ENCODE results near the gene PFKP. TPM values are rescaled to one million over a fixed set of nuclear protein-coding genes. Genes with fewer than 3 reads are reported as not detected.
"Not testable (repeated sequence)": the region's sequence is repeated elsewhere in the genome, so short reads cannot be mapped to it uniquely, and the experiment has no call there.

Gene PFKP
- total and polyA plus RNA-seq, 2 experiments from 2014 or later = 24.6 to 48.9 TPM

DNA sequence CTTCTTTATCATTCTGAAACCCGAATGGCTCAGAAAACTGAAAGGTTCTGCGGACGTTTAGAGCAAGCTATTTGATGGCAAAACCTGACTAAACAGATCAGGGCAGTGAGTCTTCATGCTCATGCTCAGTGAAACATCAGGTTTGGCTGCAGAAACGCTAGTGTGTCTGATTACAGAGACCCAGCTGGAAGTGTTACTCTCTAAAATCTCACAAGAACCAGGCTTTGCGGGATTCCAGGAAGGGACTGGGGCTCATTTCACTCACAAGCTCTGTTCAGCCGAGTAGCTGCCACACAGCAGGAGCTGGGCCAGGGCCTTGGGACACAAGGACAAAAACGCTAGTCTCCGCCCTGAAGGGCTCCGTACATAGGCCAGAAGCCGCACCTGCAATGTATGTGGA, 102.3 kb downstream of the PFKP start:
- Histone ChIP-seq H3K9me3 (ENCODE audit: low read depth) (no peaks in the 10 kb centered on the region), H3K9me2 (replicated peaks; ENCODE audit: insufficient read depth) (no peaks in the 10 kb centered on the region), H2AFZ (no peak overlapping the region), H3K27me3 (no peaks in the 10 kb centered on the region), H3K36me3 (replicated peaks; ENCODE audit: insufficient read depth, low read depth) (no peaks in the 10 kb centered on the region), H3K4me1 (ENCODE audit: insufficient read depth) (no peaks in the 10 kb centered on the region), H3K4me3 (no peak overlapping the region), H3K4me2 (no peak overlapping the region), H3K27ac (no peak overlapping the region), H3K79me2 (peaks cover 20% of the 10 kb centered on the region), H4K20me1 (ENCODE audit: insufficient read depth, poor library complexity, severe bottlenecking) (no peaks in the 10 kb centered on the region)
- 92% methylated on average over 10 of the region's 10 CpGs for WGBS (ENCODE audit: low lambda C conversion rate, missing lambda C conversion rate)
- TF ChIP-seq EZH2 (IDR thresholded peaks at IDR 0.05; ENCODE audit: borderline replicate concordance) = no peak
- TF ChIP-seq, protein P1, sequence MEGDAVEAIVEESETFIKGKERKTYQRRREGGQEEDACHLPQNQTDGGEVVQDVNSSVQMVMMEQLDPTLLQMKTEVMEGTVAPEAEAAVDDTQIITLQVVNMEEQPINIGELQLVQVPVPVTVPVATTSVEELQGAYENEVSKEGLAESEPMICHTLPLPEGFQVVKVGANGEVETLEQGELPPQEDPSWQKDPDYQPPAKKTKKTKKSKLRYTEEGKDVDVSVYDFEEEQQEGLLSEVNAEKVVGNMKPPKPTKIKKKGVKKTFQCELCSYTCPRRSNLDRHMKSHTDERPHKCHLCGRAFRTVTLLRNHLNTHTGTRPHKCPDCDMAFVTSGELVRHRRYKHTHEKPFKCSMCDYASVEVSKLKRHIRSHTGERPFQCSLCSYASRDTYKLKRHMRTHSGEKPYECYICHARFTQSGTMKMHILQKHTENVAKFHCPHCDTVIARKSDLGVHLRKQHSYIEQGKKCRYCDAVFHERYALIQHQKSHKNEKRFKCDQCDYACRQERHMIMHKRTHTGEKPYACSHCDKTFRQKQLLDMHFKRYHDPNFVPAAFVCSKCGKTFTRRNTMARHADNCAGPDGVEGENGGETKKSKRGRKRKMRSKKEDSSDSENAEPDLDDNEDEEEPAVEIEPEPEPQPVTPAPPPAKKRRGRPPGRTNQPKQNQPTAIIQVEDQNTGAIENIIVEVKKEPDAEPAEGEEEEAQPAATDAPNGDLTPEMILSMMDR (IDR thresholded peaks at IDR 0.05; ENCODE audit: poor library complexity) = no peak
- no peak for TF ChIP-seq EZH2phosphoT487 (IDR thresholded peaks at IDR 0.05; ENCODE audit: low read depth, severe bottlenecking, unreplicated experiment)
- no peak for DNase-seq (ENCODE audit: low spot score)

DNA sequence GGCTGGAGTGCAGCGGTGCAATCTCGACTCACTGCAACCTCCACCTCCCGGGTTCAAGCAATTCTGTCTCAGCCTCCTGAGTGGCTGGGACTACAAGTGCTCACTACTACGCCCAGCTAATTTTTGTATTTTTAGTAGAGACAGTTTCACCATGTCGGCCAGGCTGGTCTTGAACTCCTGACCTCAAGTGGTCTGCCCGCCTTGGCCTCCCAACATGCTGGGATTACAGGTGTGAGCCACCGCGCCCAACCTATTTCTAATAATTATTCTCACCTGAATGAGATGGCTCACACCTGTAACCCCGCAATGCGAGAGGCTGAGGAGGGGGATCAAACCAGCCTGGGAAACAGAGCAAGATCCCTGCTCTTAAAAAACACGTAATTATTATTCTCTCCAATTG, 104.1 kb downstream of the PFKP start:
- not testable (repeated sequence) for H4K20me1 ChIP-seq (ENCODE audit: insufficient read depth, poor library complexity, severe bottlenecking); H3K4me1 ChIP-seq (ENCODE audit: insufficient read depth); H3K9me2 ChIP-seq (replicated peaks; ENCODE audit: insufficient read depth); H3K36me3 ChIP-seq (replicated peaks; ENCODE audit: insufficient read depth, low read depth); DNase-seq (ENCODE audit: low spot score); H3K27me3 ChIP-seq; H2AFZ ChIP-seq; H3K9me3 ChIP-seq (ENCODE audit: low read depth)
- peaks cover 20% of the 10 kb centered on the region for H3K79me2 ChIP-seq
- WGBS (ENCODE audit: low lambda C conversion rate, missing lambda C conversion rate) = 95% methylated on average over 11 of the region's 11 CpGs
- H3K4me3 ChIP-seq = peak overlapping the region; percentile 57
- peak overlapping the region; percentile 72 for H3K27ac ChIP-seq
- peak overlapping the region; percentile 80 for H3K4me2 ChIP-seq

- WGBS (ENCODE audit: low lambda C conversion rate, missing lambda C conversion rate) = 11% methylated on average over 21 of the region's 21 CpGs
- peak overlapping the region; percentile 83 for H2AFZ ChIP-seq
- no peak for TF ChIP-seq EZH2phosphoT487 (IDR thresholded peaks at IDR 0.05; ENCODE audit: low read depth, severe bottlenecking, unreplicated experiment)
Measured at GRCh38 chr10:3172081-3172445, 104.7 kb downstream of the PFKP start.

DNA sequence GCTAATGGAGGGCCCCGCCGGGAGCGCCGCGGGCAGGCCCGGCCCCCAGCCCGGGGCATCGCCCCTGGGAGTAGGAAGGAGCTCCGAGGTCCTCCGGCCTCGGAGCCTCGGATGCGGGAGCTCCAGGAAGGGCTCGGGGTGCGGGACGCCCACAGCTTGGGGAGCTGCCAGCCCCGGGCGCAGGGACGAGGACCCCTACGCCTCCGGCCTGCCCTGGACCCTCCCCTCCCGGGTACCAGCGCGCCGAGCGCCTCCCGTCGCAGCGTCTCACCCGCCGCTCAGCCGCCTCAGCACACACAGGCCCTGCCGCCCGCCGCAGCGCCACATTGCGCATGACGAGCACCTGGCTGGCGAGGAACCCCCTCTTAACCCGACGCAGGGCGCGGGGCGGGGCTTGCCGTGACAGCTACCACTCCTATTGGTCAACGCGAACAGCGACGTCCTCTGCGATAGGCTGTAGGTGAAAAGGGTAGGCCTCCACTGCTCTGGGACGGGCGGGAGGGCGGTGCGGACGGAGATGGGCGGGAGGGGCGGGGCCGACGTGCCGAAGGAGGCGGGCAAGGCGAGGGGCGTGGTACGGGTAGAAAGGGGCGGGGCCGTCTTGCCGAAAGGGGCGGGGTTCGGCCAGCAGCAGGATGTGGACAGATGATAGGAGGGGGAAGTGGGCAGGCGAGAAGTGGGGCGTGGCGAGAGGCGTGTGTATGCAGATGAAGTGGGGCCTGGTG, 105.3 kb downstream of the PFKP start, which contains the start of gene PITRM1:
Gene PITRM1, minus strand, starts transcription at position 337 of the 725 bp plus-strand sequence. Its CDS starts 10 bp downstream, at position 327.
- Histone ChIP-seq H3K79me2 (peaks cover 20% of the 10 kb centered on the region), H3K27me3 (no peaks in the 10 kb centered on the region), H3K36me3 (replicated peaks; ENCODE audit: insufficient read depth, low read depth) (no peaks in the 10 kb centered on the region), H3K27ac (peak within 1 kb of the TSS; percentile 72), H3K4me2 (peak within 1 kb of the TSS; percentile 80), H3K9me3 (ENCODE audit: low read depth) (no peaks in the 10 kb centered on the region), H3K4me3 (peak within 1 kb of the TSS; percentile 57), H3K9me2 (replicated peaks; ENCODE audit: insufficient read depth) (no peaks in the 10 kb centered on the region), H2AFZ (peak within 1 kb of the TSS; percentile 83), H4K20me1 (ENCODE audit: insufficient read depth, poor library complexity, severe bottlenecking) (no peaks in the 10 kb centered on the region), H3K4me1 (ENCODE audit: insufficient read depth) (no peaks in the 10 kb centered on the region)
- peak; percentile 100 for DNase-seq (ENCODE audit: low spot score)
- WGBS (ENCODE audit: low lambda C conversion rate, missing lambda C conversion rate) = 1% methylated on average over 49 of the region's 73 CpGs
- TF ChIP-seq, protein P1 (IDR thresholded peaks at IDR 0.05; ENCODE audit: poor library complexity) = no peak
- TF ChIP-seq EZH2phosphoT487 (IDR thresholded peaks at IDR 0.05; ENCODE audit: low read depth, severe bottlenecking, unreplicated experiment) = no peak
- TF ChIP-seq EZH2 (IDR thresholded peaks at IDR 0.05; ENCODE audit: borderline replicate concordance) = no peak

More at GRCh38 chr10:3172081-3172445, 104.7 kb downstream of the PFKP start:
- Histone ChIP-seq H3K27me3 (no peaks in the 10 kb centered on the region), H3K79me2 (peaks cover 20% of the 10 kb centered on the region), H3K4me1 (ENCODE audit: insufficient read depth) (no peaks in the 10 kb centered on the region), H3K4me3 (peak overlapping the region; percentile 57), H3K36me3 (replicated peaks; ENCODE audit: insufficient read depth, low read depth) (no peaks in the 10 kb centered on the region), H4K20me1 (ENCODE audit: insufficient read depth, poor library complexity, severe bottlenecking) (no peaks in the 10 kb centered on the region), H3K4me2 (peak overlapping the region; percentile 80), H3K9me3 (ENCODE audit: low read depth) (no peaks in the 10 kb centered on the region), H3K27ac (peak overlapping the region; percentile 72), H3K9me2 (replicated peaks; ENCODE audit: insufficient read depth) (no peaks in the 10 kb centered on the region)
- DNase-seq (ENCODE audit: low spot score) = peak; percentile 46
